ENCODE results near the gene MCF2L2. TPM values are rescaled to one million over a fixed set of nuclear protein-coding genes. Genes with fewer than 3 reads are reported as not detected.

MCF2L2 gene
- total and polyA plus RNA-seq, 2 donors (not counting 3 experiments of a cell fraction or from before 2014, with no cell fraction given), result 0.15 to 1.1 TPM

DNA sequence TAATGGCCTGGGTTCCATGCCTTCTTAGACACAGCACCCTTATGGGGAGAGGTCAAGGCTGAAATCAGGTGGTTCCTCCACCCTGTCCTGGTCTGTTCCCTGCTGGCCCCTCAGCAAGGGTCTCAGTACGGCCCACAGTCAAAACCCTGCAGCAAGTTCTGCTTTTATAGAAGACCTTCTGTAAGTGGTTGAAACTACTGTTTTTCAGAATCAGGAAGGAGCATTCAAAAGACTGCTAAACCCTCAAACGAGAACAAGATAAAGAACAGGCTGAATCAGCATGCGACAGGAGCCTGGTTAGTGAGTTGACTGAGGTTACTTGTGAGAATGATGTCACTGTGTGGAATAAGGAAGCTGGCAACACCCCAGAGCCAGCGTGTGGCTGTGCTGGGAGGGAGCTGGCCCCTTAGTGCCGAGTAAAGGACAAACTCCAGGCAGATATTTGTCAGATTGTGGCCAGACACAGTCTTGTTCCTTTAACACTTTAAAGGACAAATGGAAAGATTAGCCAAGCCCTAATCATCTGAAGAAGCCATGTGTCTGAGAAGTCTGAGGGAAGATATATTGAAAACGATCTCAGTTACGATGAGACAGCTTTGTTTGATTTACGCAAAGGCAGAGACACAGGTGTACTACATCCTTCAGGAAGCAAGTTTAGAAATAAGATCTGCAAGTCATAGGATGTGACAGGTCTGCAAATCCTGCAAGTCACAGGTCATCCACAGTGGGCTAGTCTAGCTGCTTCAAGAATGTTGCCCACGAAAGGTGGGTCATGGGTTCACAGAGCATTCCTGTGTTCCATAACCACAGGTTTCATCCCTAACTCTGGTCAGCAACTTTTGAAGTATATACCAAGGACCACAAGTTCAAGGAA, 121.4 kb downstream of the MCF2L2 start:
- Histone ChIP-seq H3K4me3 (replicated peaks in 1 of 3; ENCODE audit: insufficient read depth in 1 of 3, low read depth in 1 of 3, low read length in 3 of 3) (no peak overlapping the region), H3K9ac (replicated peaks; ENCODE audit: extremely low read depth, insufficient read depth, low read length) (no peak overlapping the region), H3K4me2 (ENCODE audit: insufficient read depth, low read length) (no peak overlapping the region), H4K20me1 (replicated peaks; ENCODE audit: control insufficient read depth, extremely low read depth, insufficient read depth, low read length) (no peaks in the 10 kb centered on the region), H2AFZ (ENCODE audit: low read depth, low read length) (peak overlapping the region; percentile 46), H3K27ac (ENCODE audit: insufficient read depth, low read depth, low read length) (no peak overlapping the region), H3K4me1 (ENCODE audit: control insufficient read depth, extremely low read depth, insufficient read depth, low read length) (peaks cover 4% of the 10 kb centered on the region), H3K9me1 (replicated peaks; ENCODE audit: control insufficient read depth, extremely low read depth, insufficient read depth, low read length) (no peaks in the 10 kb centered on the region), H3K79me2 (ENCODE audit: control insufficient read depth, insufficient read depth, low read length) (no peaks in the 10 kb centered on the region), H3K9me3 (replicated peaks; ENCODE audit: control insufficient read depth, insufficient read depth, low read length) (no peaks in the 10 kb centered on the region), H3K27me3 (ENCODE audit: control insufficient read depth in 2 of 2, insufficient read depth in 2 of 2, low read length in 2 of 2) (no peaks in the 10 kb centered on the region), H3K36me3 (ENCODE audit: control insufficient read depth in 2 of 2, extremely low read depth in 1 of 2, insufficient read depth in 2 of 2, low read length in 2 of 2) (no peaks in the 10 kb centered on the region)
- ChIA-PET CTCF (interaction anchor here (1.0 to 1.6 kb wide), 3 partner anchors 8 to 13 kb away, joined by 3 to 4 read pairs (median 3); no protein-coding TSS in a partner anchor), POLR2A (no interaction called here)
- no TSS peak for BruUV-seq (replicated peaks)
- dilution Hi-C loops (cut with MboI; ENCODE audit: extremely low pct_ligation_motif_present, low sequenced_read_pairs), result no loop called here
- FAIRE-seq, result no peak
- TF ChIP-seq POLR2A (IDR thresholded peaks at IDR 0.05; ENCODE audit: low read depth, low read length) (no peak), POLR2AphosphoS5 (IDR thresholded peaks at IDR 0.05; ENCODE audit: insufficient read depth, low read depth, low read length) (no peak), JUN (IDR thresholded peaks at IDR 0.05; ENCODE audit: borderline replicate concordance, insufficient read depth, insufficient read length, low read depth) (no peak), MYC (IDR thresholded peaks at IDR 0.05; ENCODE audit: low read depth, low read length) (no peak), EZH2 (IDR thresholded peaks at IDR 0.05; ENCODE audit: borderline replicate concordance, low read depth, low read length, severe bottlenecking) (no peak), GATA2 (IDR thresholded peaks at IDR 0.05; ENCODE audit: insufficient read depth, insufficient read length, low read depth, low read length) (no peak), FOS (IDR thresholded peaks at IDR 0.05; ENCODE audit: borderline replicate concordance, insufficient read depth, low read length) (no peak)
- TF ChIP-seq, protein P1, sequence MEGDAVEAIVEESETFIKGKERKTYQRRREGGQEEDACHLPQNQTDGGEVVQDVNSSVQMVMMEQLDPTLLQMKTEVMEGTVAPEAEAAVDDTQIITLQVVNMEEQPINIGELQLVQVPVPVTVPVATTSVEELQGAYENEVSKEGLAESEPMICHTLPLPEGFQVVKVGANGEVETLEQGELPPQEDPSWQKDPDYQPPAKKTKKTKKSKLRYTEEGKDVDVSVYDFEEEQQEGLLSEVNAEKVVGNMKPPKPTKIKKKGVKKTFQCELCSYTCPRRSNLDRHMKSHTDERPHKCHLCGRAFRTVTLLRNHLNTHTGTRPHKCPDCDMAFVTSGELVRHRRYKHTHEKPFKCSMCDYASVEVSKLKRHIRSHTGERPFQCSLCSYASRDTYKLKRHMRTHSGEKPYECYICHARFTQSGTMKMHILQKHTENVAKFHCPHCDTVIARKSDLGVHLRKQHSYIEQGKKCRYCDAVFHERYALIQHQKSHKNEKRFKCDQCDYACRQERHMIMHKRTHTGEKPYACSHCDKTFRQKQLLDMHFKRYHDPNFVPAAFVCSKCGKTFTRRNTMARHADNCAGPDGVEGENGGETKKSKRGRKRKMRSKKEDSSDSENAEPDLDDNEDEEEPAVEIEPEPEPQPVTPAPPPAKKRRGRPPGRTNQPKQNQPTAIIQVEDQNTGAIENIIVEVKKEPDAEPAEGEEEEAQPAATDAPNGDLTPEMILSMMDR (IDR thresholded peaks at IDR 0.05; ENCODE audit: extremely low read depth in 1 of 2, insufficient read depth in 1 of 2, low read depth in 1 of 2, low read length in 2 of 2), result no peak
- TF ChIP-seq, protein P2, sequence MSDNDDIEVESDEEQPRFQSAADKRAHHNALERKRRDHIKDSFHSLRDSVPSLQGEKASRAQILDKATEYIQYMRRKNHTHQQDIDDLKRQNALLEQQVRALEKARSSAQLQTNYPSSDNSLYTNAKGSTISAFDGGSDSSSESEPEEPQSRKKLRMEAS (IDR thresholded peaks at IDR 0.05; ENCODE audit: insufficient read depth, insufficient read length), result no peak
- no peak for DNase-seq (ENCODE audit: low read depth, low spot score)
- intact Hi-C loops (cut with micrococcal nuclease), result no loop called here
